ENCODE data around the gene DNAJC17. TPM values are rescaled to one million over a fixed set of nuclear protein-coding genes. Genes with fewer than 3 reads are reported as not detected.

Gene DNAJC17
- total RNA-seq (ENCODE audit: low replicate concordance), result 21.6 and 33.5 TPM in 2 replicates

GRCh38 chr15:40807028-40807887, at the start of gene DNAJC17, which contains the start of gene ZFYVE19:
DNAJC17 (minus strand) TSS chr15:40807473; CDS start chr15:40807446, 27 bp downstream.
ZFYVE19 (plus strand) TSS chr15:40807089; CDS start chr15:40807590, 501 bp downstream.
- TF ChIP-seq CTCF (IDR thresholded peaks at IDR 0.05; ENCODE audit: insufficient read depth, low read length), result no peak
- peak; percentile 98 for DNase-seq (ENCODE audit: low read depth)
- peak within 1 kb of the TSS; percentile 99 for H3K4me3 ChIP-seq (ENCODE audit: low read depth, low read length)

GRCh38 chr15:40856746-40857145, 49.5 kb upstream of the DNAJC17 start:
- H3K4me3 ChIP-seq (ENCODE audit: low read depth, low read length), result no peak overlapping the region
- no peak for DNase-seq (ENCODE audit: low read depth)
- no peak for TF ChIP-seq CTCF (IDR thresholded peaks at IDR 0.05; ENCODE audit: insufficient read depth, low read length)

- no peak overlapping the region for H3K4me3 ChIP-seq (ENCODE audit: low read depth, low read length)
- no peak for TF ChIP-seq CTCF (IDR thresholded peaks at IDR 0.05; ENCODE audit: insufficient read depth, low read length)
- DNase-seq (ENCODE audit: low read depth), result no peak
Observed at GRCh38 chr15:40855706-40856234, 48.5 kb upstream of the DNAJC17 start.

- no peak for DNase-seq (ENCODE audit: low read depth)
- TF ChIP-seq CTCF (IDR thresholded peaks at IDR 0.05; ENCODE audit: insufficient read depth, low read length), result no peak
Observed at GRCh38 chr15:40854161-40854560, 46.9 kb upstream of the DNAJC17 start.

GRCh38 chr15:40853241-40853890, 46.1 kb upstream of the DNAJC17 start:
- no peak for DNase-seq (ENCODE audit: low read depth)
- H3K4me3 ChIP-seq (ENCODE audit: low read depth, low read length), result no peak overlapping the region
- no peak for TF ChIP-seq CTCF (IDR thresholded peaks at IDR 0.05; ENCODE audit: insufficient read depth, low read length)

More at GRCh38 chr15:40854161-40854560, 46.9 kb upstream of the DNAJC17 start:
- no peak overlapping the region for H3K4me3 ChIP-seq (ENCODE audit: low read depth, low read length)

GRCh38 chr15:40852529-40852928, 45.3 kb upstream of the DNAJC17 start:
- no peak overlapping the region for H3K4me3 ChIP-seq (ENCODE audit: low read depth, low read length)
- TF ChIP-seq CTCF (IDR thresholded peaks at IDR 0.05; ENCODE audit: insufficient read depth, low read length), result no peak
- no peak for DNase-seq (ENCODE audit: low read depth)
